ENCODE data around the gene ANO9. TPM values are rescaled to one million over a fixed set of nuclear protein-coding genes. Genes with fewer than 3 reads are reported as not detected.

ANO9 gene
- total RNA-seq, 1 experiment from 2014 or later, result not detected

DNA sequence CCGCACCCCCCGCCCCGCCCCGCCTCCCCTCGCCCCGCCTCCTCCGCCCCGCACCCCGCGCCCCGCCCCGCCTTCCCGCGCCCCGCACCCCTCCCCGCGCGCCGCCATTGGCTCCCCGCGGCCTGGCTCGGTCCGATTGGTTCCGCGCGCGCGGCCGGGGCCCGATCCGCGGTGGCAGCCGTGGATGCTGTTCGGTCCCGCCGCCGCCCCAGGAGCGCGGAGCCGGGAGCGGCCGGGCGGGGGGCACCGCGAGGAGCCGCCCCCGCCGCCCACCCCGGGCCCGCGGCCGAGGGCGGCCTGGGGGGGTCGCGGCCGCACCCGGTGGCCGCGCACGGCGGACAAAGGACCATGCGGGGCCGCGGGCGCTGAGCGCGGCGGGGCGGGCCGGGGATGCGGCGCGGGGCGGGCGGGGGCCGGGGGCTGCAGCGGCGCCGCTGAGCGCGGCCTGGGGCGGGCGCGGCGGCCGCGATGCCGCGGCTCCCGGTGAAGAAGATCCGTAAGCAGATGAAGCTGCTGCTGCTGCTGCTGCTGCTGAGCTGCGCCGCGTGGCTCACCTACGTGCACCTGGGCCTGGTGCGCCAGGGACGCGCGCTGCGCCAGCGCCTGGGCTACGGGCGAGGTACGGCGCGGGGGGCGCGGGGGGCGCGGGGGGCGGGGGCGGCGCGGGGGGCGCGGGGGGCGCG lies 72.3 kb downstream of the ANO9 start, which contains the start of gene B4GALNT4:
Gene B4GALNT4 (plus strand): TSS at position 164 of the 683 bp plus-strand sequence. CDS start 305 bp downstream, at position 469.
- peak within 1 kb of the TSS; percentile 53 for H3K4me3 ChIP-seq
- peaks cover 15% of the 10 kb centered on the region for H3K36me3 ChIP-seq
- DNase-seq, result peak; percentile 63
- 0 out of 2 replicates have a peak, but pooled peaks cover 4% of the 10 kb centered on the region for H3K27me3 ChIP-seq
- H3K9me3 ChIP-seq, result no peaks in the 10 kb centered on the region

DNA sequence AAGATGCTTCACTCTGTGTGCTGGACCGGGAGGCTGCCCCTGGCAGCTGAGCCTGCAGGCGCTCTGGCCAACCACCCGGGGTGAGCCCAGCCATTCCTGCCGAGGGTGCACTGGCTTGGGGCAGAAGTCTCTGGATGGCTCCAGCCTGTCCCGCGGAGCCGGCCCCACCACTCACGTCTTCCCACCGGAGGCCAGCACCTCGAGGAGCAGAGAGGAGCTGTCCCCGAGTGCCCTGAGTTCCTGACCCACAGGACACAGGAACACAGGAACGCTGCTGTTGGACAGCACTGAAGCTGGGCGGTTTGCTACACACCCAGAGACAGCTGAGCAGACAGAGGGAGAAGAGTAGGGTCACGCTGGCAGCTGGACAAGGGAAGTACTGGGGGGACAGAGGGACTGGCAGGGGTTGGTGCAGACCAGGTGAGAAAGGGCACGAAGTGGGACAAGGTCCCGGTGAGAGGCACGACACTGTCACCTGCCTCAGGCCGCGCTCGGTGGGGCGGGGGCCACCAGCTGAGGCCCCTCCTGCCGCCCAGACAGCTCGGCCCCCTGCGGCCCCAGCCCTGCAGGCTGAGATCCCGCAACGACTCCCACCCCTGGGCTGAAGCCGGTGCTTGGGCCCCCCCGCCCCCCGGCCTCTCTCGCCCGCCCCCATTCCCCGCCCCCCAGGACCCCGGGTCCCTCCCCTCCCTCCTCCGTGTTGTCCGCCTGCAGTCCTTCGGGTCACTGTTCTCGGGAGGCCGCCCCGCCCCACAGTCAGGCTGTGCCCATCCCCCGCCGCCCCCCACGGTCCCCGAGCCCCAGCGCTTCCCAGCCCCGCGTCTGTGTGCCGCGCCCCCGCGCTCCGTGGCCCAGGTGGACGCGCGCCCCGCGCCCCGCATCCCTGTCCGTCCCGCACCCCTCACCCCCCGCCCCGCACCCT lies 73.1 kb downstream of the ANO9 start:
- no peaks in the 10 kb centered on the region for H3K9me3 ChIP-seq
- H3K4me3 ChIP-seq, result peak overlapping the region; percentile 25
- H3K27me3 ChIP-seq, result 0 out of 2 replicates have a peak, but pooled peaks cover 4% of the 10 kb centered on the region
- H3K36me3 ChIP-seq, result peaks cover 13% of the 10 kb centered on the region
- peak; percentile 45 for DNase-seq

GRCh38 chr11:367956-368413 lies 73.8 kb downstream of the ANO9 start:
- Histone ChIP-seq H3K9me3 (no peaks in the 10 kb centered on the region), H3K27me3 (0 out of 2 replicates have a peak, but pooled peaks cover 4% of the 10 kb centered on the region), H3K4me3 (no peak overlapping the region; the same call in 1 of the 2 replicates), H3K36me3 (peaks cover 7% of the 10 kb centered on the region)
- DNase-seq, result no peak

Other genes starting within 250 kb of the ANO9 start
- gene SCGB1C1, start 248.9 kb downstream of the ANO9 start, total RNA-seq (2014; rRNA removed; shearing (Covaris generic); ENCODE audit: low replicate concordance), result not detected in 2 replicates
- gene BET1L, start 234.6 kb downstream of the ANO9 start, total RNA-seq (2014; rRNA removed; shearing (Covaris generic); ENCODE audit: low replicate concordance), result 28.2 and 29.0 TPM in 2 replicates
- 142 and 222 TPM in 2 replicates for gene RIC8A, start 234.3 kb downstream of the ANO9 start, total RNA-seq (2014; rRNA removed; shearing (Covaris generic); ENCODE audit: low replicate concordance)
- 15.1 and 24.9 TPM in 2 replicates for gene SIRT3, start 205.7 kb downstream of the ANO9 start, total RNA-seq (2014; rRNA removed; shearing (Covaris generic); ENCODE audit: low replicate concordance)
- 219 and 287 TPM in 2 replicates for gene PSMD13, start 205.0 kb downstream of the ANO9 start, total RNA-seq (2014; rRNA removed; shearing (Covaris generic); ENCODE audit: low replicate concordance)
- gene NLRP6, start 163.6 kb downstream of the ANO9 start, total RNA-seq (2014; rRNA removed; shearing (Covaris generic); ENCODE audit: low replicate concordance), result not detected in 2 replicates
- gene PGGHG, start 152.9 kb downstream of the ANO9 start, total RNA-seq (2014; rRNA removed; shearing (Covaris generic); ENCODE audit: low replicate concordance), result 1.9 and 6.2 TPM in 2 replicates
- gene IFITM5, start 142.5 kb downstream of the ANO9 start, total RNA-seq (2014; rRNA removed; shearing (Covaris generic); ENCODE audit: low replicate concordance), result not detected in 2 replicates
- 35.8 and 50.4 TPM in 2 replicates for gene IFITM2, start 134.2 kb downstream of the ANO9 start, total RNA-seq (2014; rRNA removed; shearing (Covaris generic); ENCODE audit: low replicate concordance)
- gene IFITM1, start 128.0 kb downstream of the ANO9 start, total RNA-seq (2014; rRNA removed; shearing (Covaris generic); ENCODE audit: low replicate concordance), result 26.5 and 62.6 TPM in 2 replicates
- gene IFITM3, start 121.2 kb downstream of the ANO9 start, total RNA-seq (2014; rRNA removed; shearing (Covaris generic); ENCODE audit: low replicate concordance), result 62.7 and 85.0 TPM in 2 replicates
- 27.5 and 49.8 TPM in 2 replicates for gene B4GALNT4, start 72.5 kb downstream of the ANO9 start, total RNA-seq (2014; rRNA removed; shearing (Covaris generic); ENCODE audit: low replicate concordance)
- gene PKP3, start 47.8 kb downstream of the ANO9 start, total RNA-seq (2014; rRNA removed; shearing (Covaris generic); ENCODE audit: low replicate concordance), result 7.6 and 24.1 TPM in 2 replicates
- 28.8 and 89.5 TPM in 2 replicates for gene SIGIRR, start 27.0 kb downstream of the ANO9 start, total RNA-seq (2014; rRNA removed; shearing (Covaris generic); ENCODE audit: low replicate concordance)
- gene PTDSS2, start 8.3 kb upstream of the ANO9 start, total RNA-seq (2014; rRNA removed; shearing (Covaris generic); ENCODE audit: low replicate concordance), result 30.2 and 43.3 TPM in 2 replicates
- gene RNH1, start 65.2 kb upstream of the ANO9 start, total RNA-seq (2014; rRNA removed; shearing (Covaris generic); ENCODE audit: low replicate concordance), result 556 and 832 TPM in 2 replicates
- 78.8 and 207 TPM in 2 replicates for gene HRAS, start 93.6 kb upstream of the ANO9 start, total RNA-seq (2014; rRNA removed; shearing (Covaris generic); ENCODE audit: low replicate concordance)
- gene LRRC56, start 95.5 kb upstream of the ANO9 start, total RNA-seq (2014; rRNA removed; shearing (Covaris generic); ENCODE audit: low replicate concordance), result 0.63 TPM in 1 of 2 replicates, not detected in the other
- 0.20 and 0.30 TPM in 2 replicates for gene LMNTD2, start 118.7 kb upstream of the ANO9 start, total RNA-seq (2014; rRNA removed; shearing (Covaris generic); ENCODE audit: low replicate concordance)
- gene RASSF7, start 119.0 kb upstream of the ANO9 start, total RNA-seq (2014; rRNA removed; shearing (Covaris generic); ENCODE audit: low replicate concordance), result 3.0 and 25.8 TPM in 2 replicates
- 35.4 and 55.2 TPM in 2 replicates for gene PHRF1, start 134.5 kb upstream of the ANO9 start, total RNA-seq (2014; rRNA removed; shearing (Covaris generic); ENCODE audit: low replicate concordance)
- 9.1 and 10.1 TPM in 2 replicates for gene IRF7, start 173.9 kb upstream of the ANO9 start, total RNA-seq (2014; rRNA removed; shearing (Covaris generic); ENCODE audit: low replicate concordance)
- not detected in 2 replicates for gene CDHR5, start 182.9 kb upstream of the ANO9 start, total RNA-seq (2014; rRNA removed; shearing (Covaris generic); ENCODE audit: low replicate concordance)
- gene SCT, start 185.2 kb upstream of the ANO9 start, total RNA-seq (2014; rRNA removed; shearing (Covaris generic); ENCODE audit: low replicate concordance), result not detected in 2 replicates
- not detected in 2 replicates for gene DRD4, start 195.3 kb upstream of the ANO9 start, total RNA-seq (2014; rRNA removed; shearing (Covaris generic); ENCODE audit: low replicate concordance)